ENCODE measurements around the gene DLK1.

The DLK1 gene

GRCh38 chr14:100776681-100777365 is 50.1 kb downstream of the DLK1 start:
- no peak for DNase-seq (ENCODE audit: low read depth in 2 of 2)

- no peak for DNase-seq (ENCODE audit: low read depth in 2 of 2)
These were observed 50.7 kb downstream of the DLK1 start for GRCh38 chr14:100777366-100777817.

GRCh38 chr14:100777818-100778525 is 51.3 kb downstream of the DLK1 start:
- no peak for DNase-seq (ENCODE audit: low read depth in 2 of 2)

GRCh38 chr14:100778526-100778882 is 51.8 kb downstream of the DLK1 start:
- no peak for DNase-seq (ENCODE audit: low read depth in 2 of 2)

- DNase-seq (ENCODE audit: low read depth in 2 of 2), result no peak
These were observed 52.4 kb downstream of the DLK1 start for GRCh38 chr14:100778951-100779690.

- no peak for DNase-seq (ENCODE audit: low read depth in 2 of 2)
These were observed 53.0 kb downstream of the DLK1 start for GRCh38 chr14:100779691-100780080.

- DNase-seq (ENCODE audit: low read depth in 2 of 2), result no peak
These were observed 53.6 kb downstream of the DLK1 start for GRCh38 chr14:100780246-100780645.

- no peak for DNase-seq (ENCODE audit: low read depth in 2 of 2)
These were observed 54.1 kb downstream of the DLK1 start for GRCh38 chr14:100780646-100781355.

- DNase-seq (ENCODE audit: low read depth in 2 of 2), result no peak
These were observed 55.3 kb downstream of the DLK1 start for GRCh38 chr14:100781952-100782351.

GRCh38 chr14:100782516-100783320 is 56.0 kb downstream of the DLK1 start:
- DNase-seq (ENCODE audit: low read depth in 2 of 2), result no peak

- DNase-seq (ENCODE audit: low read depth in 2 of 2), result no peak
These were observed 57.1 kb downstream of the DLK1 start for GRCh38 chr14:100783630-100784370.

GRCh38 chr14:100784523-100785337 is 58.0 kb downstream of the DLK1 start:
- DNase-seq (ENCODE audit: low read depth in 2 of 2), result no peak

- DNase-seq (ENCODE audit: low read depth in 2 of 2), result no peak
These were observed 58.6 kb downstream of the DLK1 start for GRCh38 chr14:100785338-100785615.

- no peak for DNase-seq (ENCODE audit: low read depth in 2 of 2)
These were observed 58.9 kb downstream of the DLK1 start for GRCh38 chr14:100785626-100786025.

- DNase-seq (ENCODE audit: low read depth in 2 of 2), result no peak
These were observed 59.4 kb downstream of the DLK1 start for GRCh38 chr14:100786131-100786530.

- no peak for DNase-seq (ENCODE audit: low read depth in 2 of 2)
These were observed 60.0 kb downstream of the DLK1 start for GRCh38 chr14:100786576-100787219.

GRCh38 chr14:100787659-100788058 is 61.0 kb downstream of the DLK1 start:
- no peak for DNase-seq (ENCODE audit: low read depth in 2 of 2)
